Activated B cell treated with CpG ODN at 0.5 μM for 24 hours (primary cell): ENCODE data around the gene PRRX1. TPM values are rescaled to one million over a fixed set of nuclear protein-coding genes. Genes with fewer than 3 reads are reported as not detected.

Experiments
- ATAC-seq: fragments of 200-7000 bp; cut with Tn5 transposase; one replicate; pipeline ENCODE4 v1.10.0; 2021; ENCODE audit warnings: low read depth, mild to moderate bottlenecking, moderate library complexity
- CTCF ChIA-PET: fragments of 350-600 bp; sonication (Branson Sonifier 250); formaldehyde crosslinking; loops from one replicate; lab custom pipeline; 2021; ENCODE audit warnings: antibody characterized with exemption; lab: Charles Lee
- POLR2A ChIA-PET: fragments of 350-600 bp; sonication (Branson Sonifier 250); formaldehyde crosslinking; loops from one replicate; lab custom pipeline; 2021; ENCODE audit warnings: antibody characterized with exemption; lab: Charles Lee
- DNase-seq: peaks from one replicate; pipeline ENCODE4 v3.0.0; 2022
- H3K27ac Mint-ChIP-seq: one replicate; pipeline ENCODE4 v1.8.0; 2020; ENCODE audit warnings: mixed read lengths
- H3K27me3 Mint-ChIP-seq: one replicate; pipeline ENCODE4 v1.8.0; 2021; ENCODE audit warnings: mixed read lengths
- H3K36me3 Mint-ChIP-seq: one replicate; pipeline ENCODE4 v1.8.0; 2021; ENCODE audit warnings: low read depth, mixed read lengths
- H3K4me1 Mint-ChIP-seq: one replicate; pipeline ENCODE4 v1.8.0; 2021; ENCODE audit warnings: mixed read lengths
- H3K4me3 Mint-ChIP-seq: one replicate; pipeline ENCODE4 v1.8.0; 2020; ENCODE audit warnings: mild to moderate bottlenecking, mixed read lengths
- H3K9me3 Mint-ChIP-seq: one replicate; pipeline ENCODE4 v1.8.0; 2020; ENCODE audit warnings: mixed read lengths
- intact Hi-C: fragments of 100-400 bp; cut with micrococcal nuclease; formaldehyde crosslinking; loops from one replicate; pipeline ENCODE4 v1.15.1; 2024
- total RNA-seq: library from RNA; stranded (reverse); gene quantifications from 2 replicates; pipeline ENCODE4 v1.2.3, GENCODE V29; 2022
- TF ChIP-seq, protein P1 (sequence below): fragments of 200-600 bp; IDR thresholded peaks from one replicate; pipeline ENCODE4 v1.8.0; 2022; ENCODE audit warnings: antibody characterized with exemption, mild to moderate bottlenecking

The PRRX1 gene
- total RNA-seq, 1 donor from 2014 or later, result not detected

DNA sequence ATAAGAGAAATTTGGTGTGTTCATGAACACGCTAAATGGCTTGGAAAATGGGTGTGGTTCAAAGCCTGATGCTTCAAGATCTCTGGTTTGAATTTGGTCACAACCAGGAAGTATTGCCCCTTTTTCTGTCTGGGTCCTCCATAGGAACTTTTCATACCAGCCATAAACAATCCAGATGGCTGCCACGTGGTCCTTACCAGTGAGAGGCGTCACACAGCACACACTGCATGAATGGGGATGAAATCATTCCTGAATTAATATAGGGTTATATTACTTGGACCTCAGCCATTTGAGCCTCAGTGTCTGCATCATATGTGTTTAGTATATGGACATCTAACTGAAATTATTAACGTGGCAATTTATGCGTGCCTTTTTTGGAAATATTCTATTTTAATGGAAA lies 64.0 kb downstream of the PRRX1 start:
- Mint-ChIP-seq H3K36me3 (no peaks in the 10 kb centered on the region), H3K4me3 (no peak overlapping the region), H3K4me1 (no peaks in the 10 kb centered on the region), H3K27me3 (peaks cover 2% of the 10 kb centered on the region), H3K9me3 (no peaks in the 10 kb centered on the region), H3K27ac (no peak overlapping the region)
- intact Hi-C loops, result no loop called here
- no peak for ATAC-seq
- ChIA-PET CTCF (no interaction called here), POLR2A (no interaction called here)
- TF ChIP-seq, protein P1, sequence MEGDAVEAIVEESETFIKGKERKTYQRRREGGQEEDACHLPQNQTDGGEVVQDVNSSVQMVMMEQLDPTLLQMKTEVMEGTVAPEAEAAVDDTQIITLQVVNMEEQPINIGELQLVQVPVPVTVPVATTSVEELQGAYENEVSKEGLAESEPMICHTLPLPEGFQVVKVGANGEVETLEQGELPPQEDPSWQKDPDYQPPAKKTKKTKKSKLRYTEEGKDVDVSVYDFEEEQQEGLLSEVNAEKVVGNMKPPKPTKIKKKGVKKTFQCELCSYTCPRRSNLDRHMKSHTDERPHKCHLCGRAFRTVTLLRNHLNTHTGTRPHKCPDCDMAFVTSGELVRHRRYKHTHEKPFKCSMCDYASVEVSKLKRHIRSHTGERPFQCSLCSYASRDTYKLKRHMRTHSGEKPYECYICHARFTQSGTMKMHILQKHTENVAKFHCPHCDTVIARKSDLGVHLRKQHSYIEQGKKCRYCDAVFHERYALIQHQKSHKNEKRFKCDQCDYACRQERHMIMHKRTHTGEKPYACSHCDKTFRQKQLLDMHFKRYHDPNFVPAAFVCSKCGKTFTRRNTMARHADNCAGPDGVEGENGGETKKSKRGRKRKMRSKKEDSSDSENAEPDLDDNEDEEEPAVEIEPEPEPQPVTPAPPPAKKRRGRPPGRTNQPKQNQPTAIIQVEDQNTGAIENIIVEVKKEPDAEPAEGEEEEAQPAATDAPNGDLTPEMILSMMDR, result no peak
- no peak for DNase-seq

DNA sequence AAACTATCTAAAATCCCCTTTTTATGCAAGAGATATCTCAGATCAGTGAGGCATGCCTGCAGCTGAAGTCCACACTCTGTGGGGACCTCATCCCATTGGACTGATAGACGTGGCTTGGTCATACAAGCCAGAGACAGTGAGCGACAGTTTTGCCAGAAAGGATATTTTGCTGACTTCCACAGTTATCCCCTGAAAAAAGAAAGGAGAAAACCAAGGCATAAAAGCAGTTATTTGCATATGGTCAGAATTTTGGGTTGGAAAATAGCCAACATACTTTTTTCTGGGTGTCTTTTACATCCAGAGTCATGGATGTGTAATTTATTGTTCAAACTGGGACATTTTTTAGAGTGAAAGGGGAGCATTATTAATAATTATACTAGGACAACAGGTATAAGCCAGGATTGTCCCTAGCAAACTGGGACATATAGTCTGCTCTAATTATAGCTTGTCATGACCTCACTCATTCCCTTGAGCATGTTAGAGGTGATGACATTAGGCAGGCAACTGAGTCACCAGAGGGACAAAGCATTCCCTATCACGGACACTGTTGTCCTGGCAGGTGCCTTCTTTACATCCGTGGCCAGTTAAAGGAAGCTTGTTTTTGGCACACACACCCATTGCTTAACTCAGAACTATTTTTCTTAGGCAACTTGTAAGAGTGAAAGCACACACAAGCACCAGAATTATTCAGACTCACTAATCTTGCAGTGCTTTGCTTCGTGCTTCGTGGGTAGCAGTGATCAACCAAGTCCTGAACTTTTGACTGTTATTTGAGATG lies 65.5 kb downstream of the PRRX1 start:
- Mint-ChIP-seq H3K4me3 (no peak overlapping the region), H3K36me3 (no peaks in the 10 kb centered on the region), H3K27me3 (peaks cover 2% of the 10 kb centered on the region), H3K9me3 (no peaks in the 10 kb centered on the region), H3K27ac (no peak overlapping the region), H3K4me1 (no peaks in the 10 kb centered on the region)
- DNase-seq (no peak), ATAC-seq (no peak)
- ChIA-PET CTCF (no interaction called here), POLR2A (no interaction called here)
- TF ChIP-seq, protein P1, result no peak
- intact Hi-C loops, result no loop called here

DNA sequence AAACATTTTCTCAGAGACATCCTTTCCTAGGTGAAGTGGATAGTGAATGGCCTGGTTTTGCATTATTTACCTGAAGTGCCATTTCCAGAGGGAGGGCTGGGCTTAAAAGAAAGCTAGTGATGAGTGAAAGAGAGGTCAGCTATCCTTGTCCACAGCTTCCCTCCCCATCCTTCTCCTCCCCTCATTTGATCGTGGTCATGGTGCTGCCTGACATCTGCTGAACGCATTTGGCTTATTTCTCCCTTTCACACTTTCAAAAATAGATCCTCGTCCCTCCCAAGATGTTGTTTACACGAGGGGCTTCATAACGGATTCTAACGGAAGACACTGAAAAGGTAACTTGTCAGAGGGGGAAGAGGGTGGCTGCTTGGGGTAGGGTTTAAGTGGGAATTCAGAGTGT lies 66.1 kb downstream of the PRRX1 start:
- intact Hi-C loops, result no loop called here

DNA sequence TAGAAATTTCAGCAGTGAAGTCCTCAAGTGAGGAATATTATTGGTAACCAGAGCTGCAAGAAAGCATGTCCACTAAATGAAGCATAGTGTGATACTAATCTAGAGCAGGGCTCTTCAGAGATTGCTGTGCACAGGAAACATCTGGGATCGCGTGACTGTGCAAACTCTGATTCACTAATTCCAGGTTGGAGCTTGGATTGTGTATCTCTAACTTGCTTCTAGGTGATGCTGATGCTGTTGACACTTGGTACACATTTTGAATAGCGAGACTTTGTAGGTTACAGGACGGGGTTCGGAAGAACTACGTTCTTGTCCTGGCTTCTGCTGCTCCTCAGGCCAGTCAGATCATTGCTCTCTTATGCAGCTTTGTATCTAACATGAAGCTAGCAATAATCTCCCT lies 66.5 kb downstream of the PRRX1 start:
- no peaks in the 10 kb centered on the region for H3K36me3 Mint-ChIP-seq
- intact Hi-C loops, result no loop called here
- no peaks in the 10 kb centered on the region for H3K9me3 Mint-ChIP-seq
- no peak overlapping the region for H3K27ac Mint-ChIP-seq
- TF ChIP-seq, protein P1, result no peak
- DNase-seq (no peak), ATAC-seq (no peak)
- CTCF ChIA-PET, result no interaction called here
- POLR2A ChIA-PET, result no interaction called here
- H3K4me1 Mint-ChIP-seq, result no peaks in the 10 kb centered on the region
- H3K4me3 Mint-ChIP-seq, result no peak overlapping the region
- H3K27me3 Mint-ChIP-seq, result peaks cover 2% of the 10 kb centered on the region

More for the DNA sequence above, 66.1 kb downstream of the PRRX1 start:
- no peak for ATAC-seq
- H3K27me3 Mint-ChIP-seq, result peaks cover 2% of the 10 kb centered on the region
- TF ChIP-seq, protein P1, result no peak
- no peak overlapping the region for H3K27ac Mint-ChIP-seq
- ChIA-PET POLR2A (no interaction called here), CTCF (no interaction called here)
- no peak overlapping the region for H3K4me3 Mint-ChIP-seq
- H3K36me3 Mint-ChIP-seq, result no peaks in the 10 kb centered on the region
- DNase-seq, result no peak
- H3K9me3 Mint-ChIP-seq, result no peaks in the 10 kb centered on the region
- no peaks in the 10 kb centered on the region for H3K4me1 Mint-ChIP-seq

DNA sequence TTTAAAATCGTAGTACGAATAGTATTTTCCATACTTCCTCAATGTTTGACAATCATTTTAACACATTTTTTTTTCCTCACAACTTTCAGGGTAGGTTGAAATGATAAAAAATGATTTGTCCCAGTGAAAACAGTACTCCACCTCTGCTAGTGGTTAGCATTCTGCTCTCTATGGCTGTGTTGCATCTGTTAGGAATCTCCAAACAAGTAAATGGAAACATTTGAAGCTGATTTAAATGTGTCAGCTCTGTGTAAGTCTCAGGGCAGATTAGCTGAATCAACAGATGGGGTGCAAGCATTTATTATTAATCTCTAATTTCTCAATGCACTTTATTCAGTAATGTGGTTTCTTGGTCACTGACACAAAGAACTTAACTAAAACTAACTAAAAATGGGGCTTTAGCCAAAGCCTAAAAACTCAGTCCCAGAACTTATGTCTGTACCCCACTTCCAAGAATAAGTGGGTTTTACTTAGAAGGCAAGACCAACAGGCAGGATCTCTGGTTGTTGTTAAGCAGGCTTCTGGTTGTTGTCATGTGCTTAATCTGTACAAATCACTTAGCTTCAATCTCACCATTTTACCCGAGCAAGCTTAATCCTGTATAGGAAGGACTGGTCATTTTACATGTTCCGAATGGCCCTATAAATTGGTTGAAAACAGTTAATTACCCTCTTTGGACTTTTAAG lies 67.8 kb downstream of the PRRX1 start:
- ChIA-PET POLR2A (no interaction called here), CTCF (no interaction called here)
- Mint-ChIP-seq H3K27me3 (peaks cover 7% of the 10 kb centered on the region), H3K4me1 (no peaks in the 10 kb centered on the region), H3K4me3 (no peak overlapping the region), H3K27ac (no peak overlapping the region), H3K9me3 (no peaks in the 10 kb centered on the region), H3K36me3 (no peaks in the 10 kb centered on the region)
- TF ChIP-seq, protein P1, result no peak
- DNase-seq (no peak), ATAC-seq (no peak)
- intact Hi-C loops, result no loop called here
